Measurements from ENCODE around the gene NLGN2.

NLGN2 gene

GRCh38 chr17:7415784-7416183 lies 8.1 kb downstream of the NLGN2 start:
- DNase-seq = no peak

GRCh38 chr17:7416323-7416722 lies 8.7 kb downstream of the NLGN2 start:
- no peak for DNase-seq

GRCh38 chr17:7417056-7417655 lies 9.5 kb downstream of the NLGN2 start:
- no peak for DNase-seq

- DNase-seq = no peak
These were observed 11.0 kb downstream of the NLGN2 start for GRCh38 chr17:7418472-7419152.

- DNase-seq = no peak
These were observed 12.4 kb downstream of the NLGN2 start, which contains the start of gene SPEM1 for GRCh38 chr17:7419819-7420610. Gene SPEM1, plus strand, starts transcription at chr17:7420324. Its CDS starts 61 bp downstream, at chr17:7420385.

DNA sequence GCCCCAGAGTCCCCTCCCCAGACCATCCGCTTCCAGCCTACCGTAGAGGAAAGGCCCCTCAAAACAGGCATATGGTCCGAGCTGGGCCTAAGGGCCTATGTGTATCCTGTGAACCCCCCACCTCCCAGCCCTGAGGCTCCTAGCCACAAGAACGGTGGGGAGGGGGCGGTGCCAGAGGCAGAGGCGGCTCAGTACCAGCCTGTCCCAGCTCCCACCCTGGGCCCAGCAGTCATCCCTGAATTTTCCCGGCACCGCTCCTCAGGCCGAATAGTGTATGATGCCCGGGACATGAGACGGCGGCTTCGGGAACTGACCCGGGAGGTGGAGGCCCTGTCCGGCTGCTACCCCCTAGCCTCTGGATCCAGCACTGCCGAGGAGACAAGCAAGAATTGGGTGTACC lies 13.5 kb downstream of the NLGN2 start:
- no peak for DNase-seq

DNA sequence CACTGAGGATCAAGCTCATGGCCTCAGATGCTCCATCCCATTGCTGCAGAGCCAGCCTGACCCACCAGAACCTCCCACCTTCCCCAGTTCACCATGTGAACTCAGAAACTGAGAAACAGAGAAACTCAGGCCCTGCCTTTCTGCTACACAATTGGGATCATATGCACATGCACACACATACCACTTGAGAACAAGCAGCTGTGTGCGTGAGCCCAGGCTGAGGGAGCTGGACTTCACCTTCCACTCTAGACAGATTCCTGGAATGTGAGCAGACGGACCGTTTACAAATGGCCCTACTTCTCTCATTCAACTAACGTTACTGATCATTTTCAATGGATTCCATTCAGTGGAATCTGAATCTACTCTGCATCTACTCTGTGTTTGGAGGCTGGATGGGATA lies 16.0 kb downstream of the NLGN2 start:
- no peak for DNase-seq

GRCh38 chr17:7425316-7425715 lies 17.7 kb downstream of the NLGN2 start, which contains the start of gene SPEM2:
Gene SPEM2, plus strand, starts transcription at chr17:7425616. Its CDS starts 73 bp downstream, at chr17:7425689.
- no peak for DNase-seq

DNA sequence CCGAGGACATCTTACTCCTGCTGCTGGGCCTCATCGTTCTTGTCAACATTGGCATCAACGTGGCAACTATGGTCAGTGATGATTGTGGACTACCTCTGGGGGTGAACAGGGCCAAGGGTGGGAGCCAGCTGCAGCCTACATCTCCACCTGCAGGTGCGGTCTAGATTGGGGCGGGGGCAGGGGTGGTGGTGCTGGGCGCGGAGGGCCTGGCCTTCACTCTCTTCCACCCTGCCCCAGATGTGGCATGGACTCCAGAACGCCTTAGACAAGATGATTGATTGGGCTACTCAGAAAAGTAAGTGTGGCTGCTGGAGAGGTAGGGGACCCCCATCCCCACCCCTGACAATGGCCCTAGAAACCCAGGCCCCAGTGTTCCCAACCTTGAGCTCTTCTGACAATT lies 18.1 kb downstream of the NLGN2 start:
- DNase-seq = no peak

GRCh38 chr17:7426203-7426863 lies 18.7 kb downstream of the NLGN2 start:
- no peak for DNase-seq

DNA sequence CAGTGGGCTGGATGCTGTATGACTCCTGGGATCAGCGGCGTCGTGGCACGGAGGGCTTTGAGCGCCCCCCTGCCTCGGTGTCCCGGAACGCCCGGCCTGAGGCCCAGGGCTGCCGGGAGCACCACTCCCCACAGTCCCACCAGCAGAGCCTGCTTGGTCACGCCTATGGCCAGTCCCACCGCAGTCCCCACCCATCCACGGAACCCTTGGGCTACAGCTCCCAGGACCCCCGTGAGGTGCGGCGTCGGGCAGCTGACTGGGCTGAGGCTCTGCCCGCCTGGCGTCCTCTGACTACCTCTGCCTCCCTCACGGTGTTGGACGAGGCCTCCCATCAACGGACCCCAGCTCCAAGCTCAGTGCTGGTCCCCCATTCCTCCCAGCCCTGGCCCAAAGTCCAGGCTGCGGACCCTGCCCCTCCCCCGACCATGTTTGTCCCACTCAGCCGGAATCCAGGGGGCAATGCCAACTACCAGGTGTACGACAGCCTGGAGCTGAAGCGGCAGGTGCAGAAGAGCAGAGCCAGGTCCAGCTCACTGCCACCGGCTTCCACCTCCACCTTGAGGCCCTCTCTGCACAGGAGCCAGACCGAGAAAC lies 19.3 kb downstream of the NLGN2 start:
- DNase-seq = no peak

GRCh38 chr17:7427549-7427948 lies 19.9 kb downstream of the NLGN2 start:
- DNase-seq = no peak

DNA sequence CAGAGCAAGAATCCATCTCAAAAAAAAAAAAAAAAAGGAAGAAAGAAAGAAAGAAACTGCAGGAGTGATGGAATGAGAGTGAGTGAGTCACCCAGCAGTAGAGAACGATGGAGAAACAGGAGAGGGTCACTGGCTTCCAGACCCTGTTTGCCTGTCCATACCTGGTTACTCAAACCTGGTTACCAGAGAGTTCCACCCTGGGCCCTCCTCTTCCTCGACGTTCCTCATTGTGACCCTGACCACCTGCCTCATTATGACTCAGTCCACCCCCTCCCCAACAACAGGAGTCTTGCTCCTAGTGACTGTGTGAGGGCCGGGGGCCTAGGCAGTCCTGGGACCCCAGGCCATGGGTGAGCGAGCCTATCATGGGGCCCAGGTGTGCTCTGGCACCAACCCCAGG lies 20.9 kb downstream of the NLGN2 start, which contains the start of gene SPEM3:
Gene SPEM3 (plus strand): TSS at position 301 of the 400 bp plus-strand sequence. CDS start 46 bp downstream, at position 347.
- no peak for DNase-seq

GRCh38 chr17:7429722-7430121 lies 22.1 kb downstream of the NLGN2 start:
- no peak for DNase-seq

DNA sequence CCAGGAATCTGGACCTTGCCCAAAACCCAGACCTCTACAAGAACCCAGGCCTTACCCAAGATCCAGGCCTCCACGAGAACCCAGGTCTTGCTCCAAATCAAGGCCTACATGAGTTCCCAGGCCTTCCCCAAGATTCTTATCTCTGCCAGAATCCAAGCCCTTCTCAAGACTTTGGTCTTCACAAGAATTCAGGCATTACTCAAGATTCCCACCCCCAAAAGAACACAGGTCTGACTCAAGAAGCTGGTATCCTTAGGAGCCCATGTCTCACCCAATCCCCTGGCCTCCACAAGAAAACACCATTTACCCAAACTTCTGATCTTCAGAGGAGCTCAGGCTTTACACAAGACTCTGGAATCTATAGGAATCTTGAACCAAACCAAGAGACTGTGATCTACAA lies 23.6 kb downstream of the NLGN2 start:
- no peak for DNase-seq

DNA sequence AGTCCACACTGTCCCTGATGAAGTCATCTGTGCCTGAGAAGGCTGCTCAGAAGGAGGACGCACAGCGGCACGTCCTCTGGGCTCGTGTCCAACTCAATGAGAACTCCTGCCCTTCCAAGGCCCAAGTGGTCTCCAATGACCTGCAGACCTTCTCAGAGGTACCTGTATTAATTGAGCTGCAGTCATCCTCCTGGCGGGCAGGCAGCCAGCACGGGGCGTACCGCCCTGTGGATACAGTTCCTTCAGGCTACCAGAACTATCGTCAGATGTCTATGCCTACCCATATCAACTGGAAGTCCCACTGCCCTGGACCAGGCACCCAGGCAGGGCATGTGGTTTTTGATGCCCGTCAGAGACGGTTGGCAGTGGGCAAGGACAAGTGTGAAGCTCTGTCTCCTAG lies 24.7 kb downstream of the NLGN2 start:
- DNase-seq = no peak

DNA sequence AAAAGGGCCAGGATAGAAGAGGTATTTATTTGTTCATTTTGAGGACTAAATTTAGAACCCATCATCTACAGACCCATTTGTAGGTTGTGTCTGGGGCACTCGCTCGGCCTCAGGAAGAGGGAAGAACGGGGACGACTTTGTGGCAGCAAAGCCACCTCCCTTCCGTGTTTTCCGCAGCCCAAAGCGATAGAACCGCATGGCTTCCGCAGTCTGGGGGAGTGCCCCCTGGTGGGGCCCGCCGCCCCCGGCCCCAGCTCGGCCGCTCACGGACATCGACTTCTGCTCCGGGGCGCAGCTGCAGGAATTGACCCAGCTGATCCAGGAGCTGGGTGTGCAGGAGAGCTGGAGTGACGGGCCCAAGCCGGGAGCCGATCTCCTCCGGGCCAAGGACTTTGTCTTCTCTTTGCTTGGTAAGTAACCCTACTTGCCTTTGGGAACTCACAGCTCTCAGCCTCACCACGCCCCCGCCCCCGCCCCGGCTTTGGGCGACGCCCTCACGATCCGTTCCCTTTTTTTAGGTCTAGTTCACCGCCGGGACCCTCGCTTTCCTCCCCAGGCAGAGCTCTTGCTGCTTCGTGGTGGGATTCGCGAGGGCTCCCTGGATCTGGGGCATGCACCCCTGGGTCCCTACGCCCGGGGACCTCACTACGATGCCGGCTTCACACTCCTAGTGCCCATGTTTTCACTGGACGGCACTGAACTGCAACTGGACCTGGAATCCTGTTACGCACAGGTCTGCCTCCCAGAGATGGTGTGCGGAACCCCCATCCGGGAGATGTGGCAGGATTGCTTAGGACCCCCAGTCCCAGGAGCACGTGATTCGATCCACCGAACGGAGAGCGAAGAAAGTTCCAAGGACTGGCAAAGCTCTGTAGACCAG lies 28.3 kb downstream of the NLGN2 start:
- peak; percentile 67 for DNase-seq

DNA sequence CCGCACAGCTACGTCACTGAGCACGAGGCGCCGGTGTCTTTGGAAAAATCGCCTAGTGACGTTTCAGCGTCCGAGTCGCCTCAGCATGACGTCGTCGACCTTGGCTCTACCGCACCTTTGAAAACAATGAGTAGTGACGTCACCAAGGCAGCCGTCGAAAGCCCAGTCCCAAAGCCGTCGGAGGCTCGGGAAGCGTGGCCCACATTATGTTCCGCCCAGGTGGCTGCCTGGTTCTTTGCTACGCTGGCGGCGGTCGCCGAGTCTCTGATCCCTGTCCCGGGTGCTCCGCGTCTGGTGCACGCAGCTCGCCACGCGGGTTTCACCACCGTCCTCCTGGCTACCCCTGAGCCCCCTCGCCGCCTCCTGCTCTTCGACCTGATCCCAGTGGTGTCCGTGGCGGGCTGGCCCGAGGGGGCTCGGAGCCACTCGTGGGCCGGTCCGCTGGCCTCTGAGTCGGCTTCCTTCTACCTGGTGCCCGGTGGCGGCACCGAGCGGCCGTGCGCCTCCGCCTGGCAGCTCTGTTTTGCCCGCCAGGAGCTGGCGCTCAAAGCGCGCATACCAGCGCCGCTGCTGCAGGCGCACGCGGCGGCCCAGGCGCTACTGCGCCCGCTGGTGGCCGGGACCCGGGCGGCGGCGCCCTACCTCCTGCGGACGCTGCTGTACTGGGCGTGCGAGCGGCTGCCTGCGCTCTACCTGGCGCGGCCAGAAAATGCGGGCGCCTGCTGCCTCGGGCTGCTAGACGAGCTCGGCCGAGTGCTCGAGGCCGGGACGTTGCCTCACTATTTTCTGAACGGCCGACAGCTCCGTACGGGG lies 29.1 kb downstream of the NLGN2 start:
- DNase-seq = peak; percentile 92

GRCh38 chr17:7437369-7437863 lies 29.8 kb downstream of the NLGN2 start:
- DNase-seq = no peak

GRCh38 chr17:7437950-7438614 lies 30.4 kb downstream of the NLGN2 start:
- DNase-seq = peak; percentile 52

All from activated CD4-positive, alpha-beta T cell treated with anti-CD3 and anti-CD28 coated beads, Interleukin-10, Interleukin-2, amounts not matched to agents 100 ng/mL and 50 ng/mL, durations not matched to agents 16 hours and 8 hours (primary cell).